ENCODE data around the gene PROX2.

PROX2 gene, protein sequence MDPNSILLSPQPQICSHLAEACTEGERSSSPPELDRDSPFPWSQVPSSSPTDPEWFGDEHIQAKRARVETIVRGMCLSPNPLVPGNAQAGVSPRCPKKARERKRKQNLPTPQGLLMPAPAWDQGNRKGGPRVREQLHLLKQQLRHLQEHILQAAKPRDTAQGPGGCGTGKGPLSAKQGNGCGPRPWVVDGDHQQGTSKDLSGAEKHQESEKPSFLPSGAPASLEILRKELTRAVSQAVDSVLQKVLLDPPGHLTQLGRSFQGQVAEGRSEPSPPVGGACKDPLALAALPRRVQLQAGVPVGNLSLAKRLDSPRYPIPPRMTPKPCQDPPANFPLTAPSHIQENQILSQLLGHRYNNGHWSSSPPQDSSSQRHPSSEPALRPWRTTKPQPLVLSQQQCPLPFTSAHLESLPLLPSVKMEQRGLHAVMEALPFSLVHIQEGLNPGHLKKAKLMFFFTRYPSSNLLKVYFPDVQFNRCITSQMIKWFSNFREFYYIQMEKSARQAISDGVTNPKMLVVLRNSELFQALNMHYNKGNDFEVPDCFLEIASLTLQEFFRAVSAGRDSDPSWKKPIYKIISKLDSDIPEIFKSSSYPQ

DNA sequence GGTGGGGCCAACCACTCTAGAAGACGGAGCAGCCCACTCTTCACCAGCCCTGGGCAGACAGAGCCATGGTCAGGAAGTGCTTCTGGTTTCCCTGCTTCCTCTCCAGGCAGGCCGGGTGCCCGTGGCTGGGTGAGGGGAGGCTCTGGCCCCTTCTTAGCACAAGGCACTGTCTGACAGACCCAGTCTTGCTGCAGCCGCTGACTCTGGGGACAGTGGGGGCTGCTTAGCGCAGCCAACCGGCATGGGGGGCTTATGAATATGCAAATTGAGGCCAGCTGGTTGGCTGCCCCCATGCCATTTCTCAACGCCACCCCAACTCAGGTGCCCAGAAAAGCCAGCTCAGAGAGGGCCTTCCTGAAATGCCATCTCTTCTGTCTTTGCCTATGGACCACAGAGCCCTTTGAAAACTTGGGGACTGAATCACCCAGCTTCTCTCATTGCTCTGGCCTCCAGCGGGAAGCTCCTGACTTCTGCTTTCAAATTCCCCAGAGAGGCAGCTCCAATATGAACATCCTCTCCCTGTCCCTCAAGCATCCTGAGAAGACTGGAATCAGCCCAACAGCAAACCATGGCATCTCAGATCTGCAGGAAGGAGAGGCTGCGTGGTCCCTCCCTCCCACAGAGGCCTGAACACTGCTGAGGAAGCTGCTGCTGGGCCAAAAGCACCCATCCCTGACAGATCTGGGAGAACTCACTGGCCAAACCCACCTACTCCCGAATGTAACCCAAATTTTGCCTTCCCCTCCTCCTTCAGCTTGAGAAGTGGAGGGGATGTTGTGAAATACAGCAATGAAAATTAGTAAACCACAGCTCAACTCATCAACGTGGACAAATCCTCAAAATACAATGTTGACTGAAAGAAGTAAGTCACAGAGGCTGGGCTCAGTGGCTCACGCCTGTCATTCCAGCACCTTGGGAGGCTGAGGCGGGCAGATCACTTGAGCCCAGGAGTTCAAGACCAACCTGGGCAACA lies at the start of gene PROX2:
PROX2 (minus strand) TSS at position 205 of the 973 bp plus-strand sequence. CDS start 12,311 bp downstream, outside the sequence.
- DNase-seq: no peak

DNA sequence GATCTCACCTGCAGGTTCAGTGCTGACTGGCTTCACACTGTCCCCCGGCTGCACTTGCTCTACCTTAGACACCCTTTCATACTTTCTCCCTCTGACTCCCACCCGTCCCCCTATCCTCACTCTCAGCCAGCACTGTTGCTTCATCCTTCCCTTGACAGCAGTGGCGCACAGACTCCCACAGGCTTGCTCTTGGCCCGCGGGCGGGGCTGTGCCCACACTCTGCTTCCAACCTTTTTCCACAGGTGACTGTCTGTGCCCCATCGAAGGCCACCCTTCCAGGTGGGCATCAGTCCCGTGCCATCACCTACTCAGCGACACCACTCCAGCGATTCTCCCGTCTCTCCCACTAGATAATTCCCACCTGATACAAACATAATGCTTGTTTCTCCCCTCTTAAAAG lies 48.1 kb upstream of the PROX2 start:
- no peak for DNase-seq

GRCh38 chr14:74922752-74923401 lies 46.9 kb upstream of the PROX2 start, which contains the start of gene RPS6KL1:
Gene RPS6KL1 (minus strand): TSS chr14:74923260. CDS start chr14:74921541, 1,719 bp downstream.
- peak; percentile 51 to 67 for DNase-seq

- DNase-seq: no peak
Observed at GRCh38 chr14:74921987-74922751, 46.2 kb upstream of the PROX2 start.

- no peak for DNase-seq
Observed at GRCh38 chr14:74921053-74921620, 45.2 kb upstream of the PROX2 start.

- DNase-seq: no peak
Observed at GRCh38 chr14:74920281-74920680, 44.3 kb upstream of the PROX2 start.

- DNase-seq: no peak
Observed at GRCh38 chr14:74919421-74920165, 43.6 kb upstream of the PROX2 start.

GRCh38 chr14:74918380-74918779 lies 42.4 kb upstream of the PROX2 start:
- no peak for DNase-seq

- no peak for DNase-seq
Observed at GRCh38 chr14:74917646-74918081, 41.7 kb upstream of the PROX2 start.

- no peak for DNase-seq
Observed at GRCh38 chr14:74917178-74917543, 41.2 kb upstream of the PROX2 start.

GRCh38 chr14:74915826-74916225 lies 39.9 kb upstream of the PROX2 start:
- DNase-seq: no peak

GRCh38 chr14:74915426-74915825 lies 39.5 kb upstream of the PROX2 start:
- DNase-seq: no peak

GRCh38 chr14:74913986-74914573 lies 38.1 kb upstream of the PROX2 start:
- no peak for DNase-seq

DNA sequence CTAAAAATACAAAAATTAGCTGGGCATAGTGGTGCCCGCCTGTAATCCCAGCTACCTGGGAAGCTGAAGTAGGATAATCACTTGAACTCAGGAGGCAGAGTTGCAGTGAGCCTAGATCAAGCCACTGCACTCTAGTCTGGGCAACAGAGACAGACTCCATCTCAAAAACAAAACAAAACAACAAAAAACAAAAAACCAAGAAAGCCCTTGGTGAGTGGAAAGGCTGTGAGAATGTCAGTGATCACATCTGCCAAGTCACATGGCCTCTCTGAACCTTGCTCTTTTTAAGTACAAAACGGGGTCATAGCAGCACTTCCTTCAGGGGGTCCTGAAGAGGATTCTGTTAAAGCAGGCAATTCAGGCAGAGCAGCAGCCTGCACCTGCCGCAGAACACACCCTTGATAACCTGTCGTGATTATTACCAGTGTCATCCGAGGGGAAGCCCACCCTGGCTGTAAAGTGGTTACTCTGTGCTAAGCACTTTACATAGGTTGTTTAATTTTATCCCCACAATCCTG lies 37.5 kb upstream of the PROX2 start:
- no peak for DNase-seq

GRCh38 chr14:74912801-74913200 lies 36.9 kb upstream of the PROX2 start:
- DNase-seq: no peak

DNA sequence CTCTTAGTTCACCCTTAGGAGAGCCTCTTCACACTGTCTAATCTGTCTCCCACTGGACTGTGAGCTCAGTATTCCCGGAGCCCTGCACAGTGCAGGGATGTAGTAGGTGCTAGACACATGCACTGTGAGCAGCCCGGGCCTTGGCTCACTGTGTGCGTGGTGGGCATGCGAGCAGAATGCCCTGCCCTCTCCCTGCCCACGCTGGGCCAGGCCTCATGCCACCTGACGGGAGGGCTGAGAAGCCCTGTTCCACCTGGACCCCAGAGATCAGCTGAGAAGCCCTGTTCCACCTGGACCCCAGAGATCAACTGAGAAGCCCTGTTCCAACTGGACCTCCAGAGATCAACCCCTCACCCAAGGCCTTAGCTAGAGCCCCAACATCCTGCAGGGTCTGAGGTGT lies 36.2 kb upstream of the PROX2 start:
- no peak for DNase-seq

DNA sequence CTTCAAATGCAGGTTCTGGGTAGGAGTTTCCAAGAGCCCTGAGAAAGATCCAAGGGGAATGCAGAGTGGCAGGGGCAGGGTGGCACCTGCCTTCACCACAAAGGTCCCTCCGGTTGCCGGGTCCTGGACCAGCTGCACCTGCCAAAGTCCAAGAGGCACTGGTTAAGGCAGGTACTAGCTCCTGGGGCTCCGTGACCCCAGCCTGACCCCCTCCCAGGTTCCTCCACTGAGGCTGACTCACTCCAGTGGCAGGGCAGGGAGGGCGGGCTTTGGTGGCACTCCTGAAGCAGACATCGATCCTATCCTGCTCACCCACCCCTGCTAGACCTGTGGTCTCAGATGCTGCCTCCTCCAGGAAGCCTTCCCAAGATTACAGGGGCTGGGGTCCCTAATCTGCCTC lies 35.8 kb upstream of the PROX2 start:
- no peak for DNase-seq

- DNase-seq: no peak
Observed at GRCh38 chr14:74911221-74911620, 35.3 kb upstream of the PROX2 start.

DNA sequence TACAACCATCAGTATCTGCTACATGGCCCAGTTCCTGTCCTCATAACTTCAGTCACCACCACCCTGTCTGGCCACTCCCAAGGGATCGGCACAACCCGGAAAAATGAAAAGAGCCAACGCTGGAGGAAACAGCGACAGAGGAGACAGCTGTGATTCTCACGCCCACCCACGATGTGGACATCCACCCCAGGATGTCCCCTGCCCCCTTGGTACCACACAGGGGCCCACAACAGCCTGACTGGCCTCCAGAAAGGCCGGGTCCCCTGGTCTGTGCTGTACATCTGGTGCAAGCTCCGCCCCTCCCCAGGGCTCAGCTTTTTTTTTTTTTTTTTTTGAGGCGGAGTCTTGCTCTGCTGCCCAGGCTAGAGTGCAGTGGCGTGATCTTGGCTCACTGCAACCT lies 34.6 kb upstream of the PROX2 start:
- DNase-seq: no peak

GRCh38 chr14:74909911-74910310 lies 34.0 kb upstream of the PROX2 start:
- no peak for DNase-seq
